HepG2 (cell line): ENCODE measurements around the gene LRRC4C.

Source experiments
- HDAC6 ChIP-seq: fragments of 200-600 bp; sonication (generic); IDR thresholded peaks from 2 replicates; pipeline ENCODE4 v1.7.0; 2017; ENCODE audit warnings: mild to moderate bottlenecking, antibody characterized with exemption, low read length, low read depth
- MXD4 ChIP-seq: IDR thresholded peaks from 2 replicates; pipeline ENCODE4 v1.6.1; 2016; ENCODE audit warnings: mild to moderate bottlenecking, missing biosample characterization, missing genetic modification reagents
- SOX6 ChIP-seq, 2 experiments: fragments of 450-650 bp in 1 of 2; sonication (generic) in 1 of 2; formaldehyde crosslinking in 1 of 2; IDR thresholded peaks; 2 replicates each; pipeline versions ENCODE4 v1.4.0 to v1.6.1; 2017 to 2020; ENCODE audit warnings: antibody characterized with exemption in 1 of 2, mild to moderate bottlenecking in 1 of 2, missing genetic modification reagents in 1 of 2
- TCF12 ChIP-seq, 2 experiments: fragments of 450-650 bp in 1 of 2; sonication (generic) in 1 of 2; formaldehyde crosslinking in 1 of 2; IDR thresholded peaks; 2 replicates each; pipeline versions ENCODE4 v1.6.1 to v1.8.0; 2017 to 2022; ENCODE audit warnings: antibody characterized with exemption in 1 of 2, mild to moderate bottlenecking in 1 of 2, missing genetic modification reagents in 1 of 2, moderate library complexity in 1 of 2

DNA sequence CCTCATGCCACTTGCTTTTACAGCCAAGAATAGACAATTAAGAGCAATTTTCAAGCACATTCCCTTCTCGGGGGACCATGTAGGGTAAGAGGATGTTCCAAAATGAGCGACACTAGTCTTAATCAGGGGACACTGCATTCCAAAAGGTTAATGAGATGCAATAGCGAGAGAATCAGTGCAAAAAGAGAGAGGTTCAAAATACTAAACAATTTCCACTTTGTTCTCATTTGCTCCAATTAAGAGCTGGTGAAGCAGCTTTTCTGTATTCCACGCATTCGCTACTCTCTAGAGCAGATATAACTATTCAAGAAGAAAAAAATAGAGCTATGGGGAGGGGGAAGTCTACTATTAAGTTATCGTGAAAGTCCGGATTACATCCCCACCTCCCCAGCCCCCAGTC, 811 bp downstream of the LRRC4C start:
- TF ChIP-seq SOX6 (IDR thresholded peaks at IDR 0.05) (no peak), SOX6 (CRISPR knock-in tag; IDR thresholded peaks at IDR 0.05) (no peak), HDAC6 (no peak), MXD4 (no peak), TCF12 (IDR thresholded peaks at IDR 0.05) (no peak), TCF12 (CRISPR knock-in tag; IDR thresholded peaks at IDR 0.05) (no peak)
